Measurements from ENCODE around the gene EPN3. TPM values are rescaled to one million over a fixed set of nuclear protein-coding genes. Genes with fewer than 3 reads are reported as not detected.

The EPN3 gene
- polyA plus RNA-seq (2011; rRNA removed), result not detected in 2 replicates
- polyA minus RNA-seq (2011; rRNA and poly(A)+ RNA removed), result not detected in 2 replicates

GRCh38 chr17:50532452-50533024 lies at the start of gene EPN3:
Gene EPN3, plus strand, starts transcription at chr17:50532735. Its CDS starts 3,822 bp downstream, at chr17:50536557.
- CTCF ChIA-PET, result interaction anchor here (0.7 to 1.3 kb wide), 3 partner anchors 13 to 53 kb away, joined by 3 read pairs; no protein-coding TSS in a partner anchor
- no peak within 1 kb of the TSS for H3K4me3 ChIP-seq (ENCODE audit: low read depth, low read length)

GRCh38 chr17:50483266-50483665 lies 49.3 kb upstream of the EPN3 start:
- TF ChIP-seq CTCF (IDR thresholded peaks at IDR 0.05; ENCODE audit: insufficient read depth, low read depth, low read length), result no peak
- ChIA-PET CTCF (interaction anchor here (0.6 to 3.3 kb wide), 13 partner anchors 9 to 150 kb away, joined by 3 to 14 read pairs (median 4); no protein-coding TSS in a partner anchor), POLR2A (no interaction called here)
- no peak overlapping the region for H3K4me3 ChIP-seq (ENCODE audit: low read depth, low read length)
- no peaks in the 10 kb centered on the region for H3K27me3 ChIP-seq (ENCODE audit: control insufficient read depth, insufficient read depth, low read length)
- H3K36me3 ChIP-seq (ENCODE audit: control insufficient read depth, insufficient read depth, low read length), result peaks cover 10% of the 10 kb centered on the region
- DNase-seq (ENCODE audit: low read depth), result no peak

More at GRCh38 chr17:50532452-50533024, at the start of gene EPN3:
- no peak for DNase-seq (ENCODE audit: low read depth)
- no peaks in the 10 kb centered on the region for H3K36me3 ChIP-seq (ENCODE audit: control insufficient read depth, insufficient read depth, low read length)
- TF ChIP-seq CTCF (IDR thresholded peaks at IDR 0.05; ENCODE audit: insufficient read depth, low read depth, low read length), result no peak
- H3K27me3 ChIP-seq (ENCODE audit: control insufficient read depth, insufficient read depth, low read length), result peaks cover 38% of the 10 kb centered on the region
- POLR2A ChIA-PET, result no interaction called here

- CTCF ChIA-PET, result interaction anchor here (1.1 to 5.0 kb wide), 8 partner anchors 17 to 217 kb away, joined by 3 to 22 read pairs (median 8); no protein-coding TSS in a partner anchor
- POLR2A ChIA-PET, result no interaction called here
- no peak for DNase-seq (ENCODE audit: low read depth)
- H3K4me3 ChIP-seq (ENCODE audit: low read depth, low read length), result no peak overlapping the region
- no peaks in the 10 kb centered on the region for H3K27me3 ChIP-seq (ENCODE audit: control insufficient read depth, insufficient read depth, low read length)
- no peak for TF ChIP-seq CTCF (IDR thresholded peaks at IDR 0.05; ENCODE audit: insufficient read depth, low read depth, low read length)
- H3K36me3 ChIP-seq (ENCODE audit: control insufficient read depth, insufficient read depth, low read length), result peaks cover 10% of the 10 kb centered on the region
Measured at GRCh38 chr17:50484386-50485155, 48.0 kb upstream of the EPN3 start.

GRCh38 chr17:50487213-50488096 lies 45.1 kb upstream of the EPN3 start:
- H3K27me3 ChIP-seq (ENCODE audit: control insufficient read depth, insufficient read depth, low read length), result no peaks in the 10 kb centered on the region
- no peak for DNase-seq (ENCODE audit: low read depth)
- ChIA-PET CTCF (interaction anchor here (0.9 to 5.0 kb wide), 3 partner anchors 8 to 63 kb away, joined by 3 to 22 read pairs (median 8); no protein-coding TSS in a partner anchor), POLR2A (no interaction called here)
- peaks cover 10% of the 10 kb centered on the region for H3K36me3 ChIP-seq (ENCODE audit: control insufficient read depth, insufficient read depth, low read length)
- no peak overlapping the region for H3K4me3 ChIP-seq (ENCODE audit: low read depth, low read length)
- TF ChIP-seq CTCF (IDR thresholded peaks at IDR 0.05; ENCODE audit: insufficient read depth, low read depth, low read length), result no peak
